GM19372 (cell line): ENCODE measurements around the gene MUC5AC.
"Not testable (repeated sequence)": the region's sequence is repeated elsewhere in the genome, so short reads cannot be mapped to it uniquely, and the experiment has no call there.

ENCODE experiments used
- ATAC-seq: cut with Tn5 transposase; IDR thresholded peaks from one replicate; pipeline ENCODE4 v1.9.1; 2021; ENCODE audit warnings: mild to moderate bottlenecking, low read depth, moderate library complexity; ENCODE audit not compliant: unreplicated experiment

MUC5AC gene, protein sequence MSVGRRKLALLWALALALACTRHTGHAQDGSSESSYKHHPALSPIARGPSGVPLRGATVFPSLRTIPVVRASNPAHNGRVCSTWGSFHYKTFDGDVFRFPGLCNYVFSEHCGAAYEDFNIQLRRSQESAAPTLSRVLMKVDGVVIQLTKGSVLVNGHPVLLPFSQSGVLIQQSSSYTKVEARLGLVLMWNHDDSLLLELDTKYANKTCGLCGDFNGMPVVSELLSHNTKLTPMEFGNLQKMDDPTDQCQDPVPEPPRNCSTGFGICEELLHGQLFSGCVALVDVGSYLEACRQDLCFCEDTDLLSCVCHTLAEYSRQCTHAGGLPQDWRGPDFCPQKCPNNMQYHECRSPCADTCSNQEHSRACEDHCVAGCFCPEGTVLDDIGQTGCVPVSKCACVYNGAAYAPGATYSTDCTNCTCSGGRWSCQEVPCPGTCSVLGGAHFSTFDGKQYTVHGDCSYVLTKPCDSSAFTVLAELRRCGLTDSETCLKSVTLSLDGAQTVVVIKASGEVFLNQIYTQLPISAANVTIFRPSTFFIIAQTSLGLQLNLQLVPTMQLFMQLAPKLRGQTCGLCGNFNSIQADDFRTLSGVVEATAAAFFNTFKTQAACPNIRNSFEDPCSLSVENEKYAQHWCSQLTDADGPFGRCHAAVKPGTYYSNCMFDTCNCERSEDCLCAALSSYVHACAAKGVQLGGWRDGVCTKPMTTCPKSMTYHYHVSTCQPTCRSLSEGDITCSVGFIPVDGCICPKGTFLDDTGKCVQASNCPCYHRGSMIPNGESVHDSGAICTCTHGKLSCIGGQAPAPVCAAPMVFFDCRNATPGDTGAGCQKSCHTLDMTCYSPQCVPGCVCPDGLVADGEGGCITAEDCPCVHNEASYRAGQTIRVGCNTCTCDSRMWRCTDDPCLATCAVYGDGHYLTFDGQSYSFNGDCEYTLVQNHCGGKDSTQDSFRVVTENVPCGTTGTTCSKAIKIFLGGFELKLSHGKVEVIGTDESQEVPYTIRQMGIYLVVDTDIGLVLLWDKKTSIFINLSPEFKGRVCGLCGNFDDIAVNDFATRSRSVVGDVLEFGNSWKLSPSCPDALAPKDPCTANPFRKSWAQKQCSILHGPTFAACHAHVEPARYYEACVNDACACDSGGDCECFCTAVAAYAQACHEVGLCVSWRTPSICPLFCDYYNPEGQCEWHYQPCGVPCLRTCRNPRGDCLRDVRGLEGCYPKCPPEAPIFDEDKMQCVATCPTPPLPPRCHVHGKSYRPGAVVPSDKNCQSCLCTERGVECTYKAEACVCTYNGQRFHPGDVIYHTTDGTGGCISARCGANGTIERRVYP (N-terminal part only)

DNA sequence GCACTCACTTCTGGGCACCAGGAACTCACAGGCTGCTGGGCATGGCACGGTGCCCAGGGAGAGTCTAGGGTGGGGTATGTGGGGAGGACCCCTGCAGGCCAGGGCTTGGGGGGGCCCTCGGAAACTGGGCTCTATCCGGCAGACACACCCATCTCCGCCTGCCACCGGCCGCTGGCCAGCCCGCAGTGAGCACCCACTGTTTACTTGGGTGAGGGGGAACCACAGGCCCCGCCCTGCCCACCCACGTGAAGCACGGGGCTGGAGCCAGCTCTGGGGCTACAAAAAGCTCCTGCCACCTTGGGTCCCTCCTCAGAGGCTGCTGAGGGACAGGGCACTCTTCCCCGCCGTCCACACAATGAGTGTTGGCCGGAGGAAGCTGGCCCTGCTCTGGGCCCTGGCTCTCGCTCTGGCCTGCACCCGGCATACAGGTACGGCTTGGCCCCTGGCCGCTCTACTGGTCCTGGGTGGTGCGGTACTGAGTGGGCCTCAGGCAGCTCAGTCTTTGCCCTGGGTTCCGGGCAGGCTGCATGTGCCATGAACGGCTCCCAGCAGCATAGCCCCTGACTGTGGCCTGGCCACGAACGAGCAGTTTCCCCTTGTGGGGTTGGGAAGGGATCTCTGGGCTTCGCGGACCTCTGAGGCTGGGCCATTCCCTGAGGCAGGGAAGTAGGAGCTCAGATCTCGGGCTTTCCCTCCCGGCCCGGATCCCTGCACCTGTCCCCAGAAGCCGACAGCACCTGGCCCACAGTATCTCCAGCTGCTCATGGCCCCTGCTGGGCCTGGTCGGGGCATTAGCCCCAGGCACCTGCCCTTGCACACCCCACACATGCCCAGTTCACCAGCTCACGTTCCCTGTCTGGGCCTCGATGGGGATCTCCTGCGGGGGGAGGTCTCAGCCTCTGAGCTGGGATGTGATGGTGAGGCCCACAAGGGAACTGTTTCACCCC, at the start of gene MUC5AC:
TSS of gene MUC5AC (plus strand) at position 309 of the 947 bp plus-strand sequence. CDS start at position 356, 47 bp downstream.
- no peak for ATAC-seq

DNA sequence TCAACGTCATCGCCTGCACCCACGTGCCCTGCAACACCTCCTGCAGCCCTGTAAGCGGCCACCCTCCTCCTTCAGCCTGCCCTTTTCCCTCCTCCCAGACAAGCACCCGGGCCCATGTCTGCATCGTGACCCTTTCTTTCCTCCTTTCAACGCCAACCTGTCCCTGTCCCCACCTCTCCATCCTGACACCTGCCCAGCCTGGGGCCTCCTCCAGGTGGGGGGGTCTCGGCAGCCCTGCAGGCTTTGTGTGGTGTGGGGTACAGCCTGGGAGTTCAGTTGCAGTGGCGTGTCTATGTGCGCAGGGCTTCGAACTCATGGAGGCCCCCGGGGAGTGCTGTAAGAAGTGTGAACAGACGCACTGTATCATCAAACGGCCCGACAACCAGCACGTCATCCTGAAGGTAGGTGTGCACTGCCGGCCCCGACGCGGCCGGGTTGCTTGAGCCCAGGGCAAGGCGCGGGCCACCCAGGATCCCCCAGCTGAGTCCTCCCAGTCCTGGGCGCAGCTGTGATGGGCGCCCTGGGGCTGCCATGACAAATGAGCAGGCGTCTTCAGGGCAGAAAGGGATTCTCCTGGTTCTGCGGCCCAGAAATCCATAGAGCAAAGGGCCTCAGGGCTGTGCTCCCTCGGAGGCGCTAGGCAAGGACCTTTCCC, 49.4 kb upstream of the MUC5AC start:
- ATAC-seq = no peak

DNA sequence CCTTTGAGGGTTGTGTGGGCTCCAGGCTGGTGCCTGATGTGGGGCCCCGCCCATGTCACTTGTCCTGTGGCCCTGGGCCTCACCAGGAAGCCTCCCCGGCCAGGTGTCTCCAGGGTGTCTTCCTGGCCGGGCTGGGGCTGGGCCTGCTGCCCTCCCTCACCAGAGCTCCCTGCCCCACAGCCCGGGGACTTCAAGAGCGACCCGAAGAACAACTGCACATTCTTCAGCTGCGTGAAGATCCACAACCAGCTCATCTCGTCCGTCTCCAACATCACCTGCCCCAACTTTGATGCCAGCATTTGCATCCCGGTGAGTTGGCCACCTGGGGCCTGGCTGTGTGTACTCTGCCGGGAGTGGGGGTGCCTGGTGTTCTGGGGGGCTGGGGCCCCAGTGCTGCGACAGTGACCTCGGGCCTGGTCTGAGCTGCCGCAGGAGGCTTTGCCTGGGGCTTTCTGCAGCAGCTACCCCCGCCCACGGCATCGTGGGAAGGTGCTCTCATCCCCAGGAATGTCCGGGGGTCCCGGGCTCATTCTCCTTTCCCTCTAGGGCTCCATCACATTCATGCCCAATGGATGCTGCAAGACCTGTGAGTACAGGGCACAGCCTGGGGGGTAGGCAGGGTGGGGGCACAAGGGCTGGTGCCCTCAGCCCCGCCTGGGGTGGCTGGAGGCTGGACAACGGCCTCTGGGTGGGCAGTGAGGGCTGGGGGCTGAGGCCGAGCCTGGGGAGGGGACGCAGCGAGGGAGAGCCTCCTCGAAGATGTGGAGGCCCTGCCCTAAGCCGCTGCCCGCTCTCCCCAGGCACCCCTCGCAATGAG, 48.4 kb upstream of the MUC5AC start:
- no peak for ATAC-seq

DNA sequence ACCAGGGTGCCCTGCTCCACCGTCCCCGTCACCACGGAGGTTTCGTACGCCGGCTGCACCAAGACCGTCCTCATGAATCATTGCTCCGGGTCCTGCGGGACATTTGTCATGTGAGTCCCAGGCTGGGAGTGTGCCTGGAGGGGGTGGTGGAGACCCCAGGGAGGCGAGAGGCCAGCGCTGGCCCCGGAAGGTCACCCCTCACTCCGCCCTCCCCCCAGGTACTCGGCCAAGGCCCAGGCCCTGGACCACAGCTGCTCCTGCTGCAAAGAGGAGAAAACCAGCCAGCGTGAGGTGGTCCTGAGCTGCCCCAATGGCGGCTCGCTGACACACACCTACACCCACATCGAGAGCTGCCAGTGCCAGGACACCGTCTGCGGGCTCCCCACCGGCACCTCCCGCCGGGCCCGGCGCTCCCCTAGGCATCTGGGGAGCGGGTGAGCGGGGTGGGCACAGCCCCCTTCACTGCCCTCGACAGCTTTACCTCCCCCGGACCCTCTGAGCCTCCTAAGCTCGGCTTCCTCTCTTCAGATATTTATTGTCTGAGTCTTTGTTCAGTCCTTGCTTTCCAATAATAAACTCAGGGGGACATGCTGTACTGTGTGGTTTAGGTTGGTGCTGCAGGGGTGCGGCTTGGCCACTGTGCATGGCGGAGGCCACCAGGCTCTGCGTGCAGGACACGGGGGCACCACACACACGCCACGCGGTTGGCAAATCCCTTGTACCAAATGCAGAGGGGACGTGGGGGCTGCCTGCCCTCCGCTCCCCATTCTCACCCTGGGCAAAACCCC, 47.6 kb upstream of the MUC5AC start:
- no peak for ATAC-seq

DNA sequence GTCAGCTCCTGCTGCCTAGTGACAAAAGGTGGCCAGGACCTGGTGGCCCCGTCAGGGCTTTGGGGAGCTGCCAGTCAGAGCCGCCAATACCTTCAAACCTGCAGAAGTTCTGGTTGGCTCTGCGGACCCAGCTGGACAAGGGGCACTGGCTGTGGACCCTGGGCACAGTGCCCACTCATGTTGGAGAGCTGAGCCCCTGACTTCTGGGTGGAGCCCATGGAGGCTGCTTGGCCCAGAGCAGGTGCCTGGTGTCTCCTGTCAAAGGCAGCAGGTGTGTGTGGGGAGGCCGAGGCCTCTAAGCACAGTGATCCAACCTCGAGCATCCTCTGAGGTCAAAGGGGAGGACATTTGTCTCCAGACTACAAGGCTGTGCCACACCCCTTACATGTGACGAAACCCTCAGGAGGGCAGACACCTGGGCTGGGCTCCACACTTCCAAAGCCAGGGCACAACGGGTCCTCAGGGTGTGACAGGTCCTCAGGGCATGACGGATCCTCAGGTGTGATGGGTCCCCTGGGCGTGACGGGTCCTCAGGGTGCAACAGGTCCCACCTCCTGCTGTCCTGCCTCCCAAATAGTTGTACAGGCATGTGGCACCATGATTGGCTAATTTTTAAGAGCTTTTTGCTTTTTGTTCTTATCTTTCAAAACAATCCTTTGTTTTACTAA, 46.1 kb upstream of the MUC5AC start:
- no peak for ATAC-seq

DNA sequence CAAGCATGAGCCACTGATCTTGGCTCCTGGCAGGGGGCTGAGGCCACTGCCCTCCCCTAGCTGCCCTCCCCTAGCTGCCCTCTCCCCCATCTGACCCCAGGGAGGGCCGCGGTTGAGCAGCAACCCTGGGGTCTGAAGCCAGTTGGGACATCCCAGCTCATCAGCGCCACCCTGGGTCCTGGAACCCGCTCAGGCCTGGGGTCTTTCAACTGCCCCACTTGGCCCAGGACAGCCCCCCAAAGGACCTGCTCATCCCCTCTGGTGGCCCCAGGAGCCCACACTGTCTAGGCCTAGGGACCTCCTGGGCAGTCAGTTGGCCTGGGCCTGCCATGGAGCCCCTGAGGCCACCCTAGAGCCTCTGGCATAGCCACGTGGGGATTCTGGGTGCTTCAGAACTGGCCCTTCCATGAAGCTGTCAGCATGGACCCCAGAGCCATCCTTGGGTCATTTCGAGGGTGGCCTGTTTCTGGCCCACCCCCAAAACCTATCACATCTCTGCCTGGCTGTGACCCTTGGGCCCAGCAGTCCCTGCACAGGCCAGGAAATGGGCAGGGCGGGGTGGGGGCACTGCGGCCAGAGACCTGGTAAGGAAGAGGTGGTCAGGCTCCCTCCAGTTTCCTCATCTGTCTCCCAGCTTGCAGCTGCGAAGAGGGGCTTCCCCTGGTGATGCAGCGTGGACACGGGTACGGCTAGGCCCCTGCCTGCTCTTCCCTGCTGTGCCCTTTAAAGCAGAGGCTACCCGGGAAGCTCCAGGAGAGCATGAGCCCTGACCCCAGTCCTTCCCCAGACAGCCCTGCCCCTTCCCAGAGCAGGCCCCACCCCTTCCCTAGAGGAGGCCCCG, 45.2 kb upstream of the MUC5AC start:
- no peak for ATAC-seq

DNA sequence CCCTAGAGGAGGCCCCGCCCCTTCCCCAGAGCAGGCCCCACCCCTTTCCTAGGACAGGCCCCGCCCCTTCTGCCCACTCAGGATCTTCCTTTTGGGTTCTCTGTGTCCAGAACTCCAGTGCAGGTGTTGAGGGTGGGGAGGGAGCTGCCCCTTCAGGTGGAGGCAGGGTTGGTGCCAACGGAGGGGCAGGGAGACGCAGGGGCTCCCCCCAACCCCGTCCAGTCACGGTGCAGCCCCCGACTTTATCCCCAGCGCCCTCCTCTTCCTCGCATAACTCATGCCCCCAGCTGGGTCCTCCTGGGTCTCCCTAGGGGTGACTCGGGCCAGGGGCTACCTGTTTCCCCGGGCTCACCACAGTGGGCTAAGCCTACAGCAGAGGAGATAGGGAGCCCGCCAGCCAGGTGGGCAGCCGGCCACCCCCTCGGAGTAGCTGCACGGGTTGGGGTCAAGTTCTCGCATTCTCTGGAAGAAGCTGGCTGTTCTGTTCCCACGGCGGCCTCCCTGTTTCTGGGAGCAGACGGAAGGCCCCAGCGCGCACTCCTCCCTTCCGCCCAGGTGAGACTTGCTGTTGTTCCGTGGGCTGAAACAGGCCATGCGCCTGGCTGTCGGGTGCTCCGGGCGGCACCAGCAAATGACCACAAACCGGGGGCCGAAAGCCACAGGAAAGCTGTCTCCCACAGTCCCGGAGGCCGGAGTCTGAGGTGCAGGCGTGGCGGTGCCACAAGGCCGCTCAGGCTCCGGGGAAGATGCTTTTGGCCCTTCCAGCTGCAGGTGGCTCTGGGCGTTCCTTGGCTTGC, 44.1 kb upstream of the MUC5AC start:
- no peak for ATAC-seq

DNA sequence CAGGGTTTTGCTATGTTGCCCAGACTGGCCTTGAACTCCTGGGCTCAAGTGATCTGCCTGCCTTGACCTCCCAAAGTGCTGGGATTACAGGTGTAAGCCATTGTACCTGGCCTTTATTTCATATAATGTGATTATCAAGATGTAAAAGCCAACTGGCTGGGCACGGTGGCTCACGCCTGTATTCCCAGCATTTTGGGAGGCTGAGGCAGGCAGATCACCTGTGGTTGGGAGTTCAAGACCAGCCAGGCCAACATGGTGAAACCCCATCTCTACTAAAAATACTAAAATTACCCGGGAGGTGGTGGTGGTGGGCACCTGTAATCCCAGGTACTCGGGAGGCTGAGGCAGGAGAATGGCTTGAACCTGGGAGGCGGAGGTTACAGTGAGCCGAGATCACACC, 42.5 kb upstream of the MUC5AC start:
- not testable (repeated sequence) for ATAC-seq

DNA sequence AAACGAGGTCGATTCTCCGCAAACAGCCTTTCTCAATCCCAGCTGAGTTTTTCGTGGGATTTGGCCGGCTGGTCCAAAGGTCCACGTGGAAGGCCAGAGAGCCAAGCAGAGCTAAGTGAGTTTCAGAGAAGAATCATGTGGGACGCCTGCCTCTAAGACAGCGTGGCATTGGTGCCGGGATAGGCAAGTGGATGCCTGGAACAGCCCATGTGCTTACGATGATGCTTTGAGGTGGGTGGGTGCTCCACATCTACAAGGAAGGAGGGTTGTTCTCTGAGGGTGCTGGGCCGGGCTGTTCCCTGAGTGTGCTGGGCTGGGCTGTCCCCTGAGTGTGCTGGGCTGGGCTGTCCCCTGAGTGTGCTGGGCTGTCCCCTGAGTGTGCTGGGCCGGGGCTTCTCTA, 41.6 kb upstream of the MUC5AC start:
- ATAC-seq = no peak

DNA sequence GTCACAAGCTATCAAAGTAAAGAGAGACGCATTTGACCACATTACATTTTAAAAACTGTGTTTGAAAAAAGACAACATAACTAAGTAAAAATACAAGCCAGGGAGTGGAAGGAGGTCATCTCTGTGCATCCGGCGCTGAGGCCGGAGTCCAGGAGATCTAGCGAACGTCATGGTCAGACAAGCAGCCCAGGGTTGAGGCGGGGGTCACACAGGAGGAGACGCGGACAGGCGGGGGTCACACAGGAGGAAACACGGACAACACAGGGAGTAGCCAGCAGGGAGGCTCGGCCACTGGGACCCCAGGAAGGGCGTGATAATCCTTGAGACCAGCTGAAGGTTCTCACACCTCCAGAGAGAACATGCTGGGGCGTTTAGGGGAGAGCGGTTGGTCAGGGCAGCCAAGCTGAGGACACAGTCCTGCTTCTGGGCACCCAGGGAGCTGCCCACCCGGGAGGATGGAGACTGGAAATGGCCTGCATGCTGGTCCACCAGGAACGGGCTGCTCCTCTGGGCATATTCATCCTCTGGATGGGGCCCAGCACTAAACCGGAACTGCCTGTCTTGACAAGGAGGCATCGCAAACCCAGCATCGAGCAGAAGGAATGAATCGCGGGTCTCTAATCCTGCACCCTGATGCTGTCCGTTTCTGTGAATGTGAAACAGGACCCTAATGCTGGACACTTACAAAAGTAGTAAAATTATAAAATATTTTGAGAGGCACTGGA, 40.9 kb upstream of the MUC5AC start:
- ATAC-seq = no peak

DNA sequence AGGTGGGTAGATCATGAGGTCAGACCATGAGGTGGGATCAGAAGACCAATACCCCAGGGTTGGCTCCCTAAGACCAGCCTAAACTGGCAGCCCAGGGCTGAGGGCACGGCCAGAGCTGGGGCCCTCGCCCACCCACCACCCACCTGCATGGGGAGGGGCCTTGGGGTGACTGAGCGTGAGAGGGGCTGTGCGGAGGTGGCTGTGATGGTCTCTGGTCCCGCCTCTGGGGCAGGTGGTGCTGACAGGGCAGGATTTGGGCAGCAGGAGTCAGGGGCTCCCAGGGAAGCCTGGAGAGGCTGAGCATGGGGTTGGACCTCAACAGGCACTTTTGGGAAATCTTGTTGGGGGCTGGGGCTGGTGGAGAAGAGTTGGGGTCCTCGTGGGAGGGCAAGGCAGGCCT, 39.8 kb upstream of the MUC5AC start:
- no peak for ATAC-seq

DNA sequence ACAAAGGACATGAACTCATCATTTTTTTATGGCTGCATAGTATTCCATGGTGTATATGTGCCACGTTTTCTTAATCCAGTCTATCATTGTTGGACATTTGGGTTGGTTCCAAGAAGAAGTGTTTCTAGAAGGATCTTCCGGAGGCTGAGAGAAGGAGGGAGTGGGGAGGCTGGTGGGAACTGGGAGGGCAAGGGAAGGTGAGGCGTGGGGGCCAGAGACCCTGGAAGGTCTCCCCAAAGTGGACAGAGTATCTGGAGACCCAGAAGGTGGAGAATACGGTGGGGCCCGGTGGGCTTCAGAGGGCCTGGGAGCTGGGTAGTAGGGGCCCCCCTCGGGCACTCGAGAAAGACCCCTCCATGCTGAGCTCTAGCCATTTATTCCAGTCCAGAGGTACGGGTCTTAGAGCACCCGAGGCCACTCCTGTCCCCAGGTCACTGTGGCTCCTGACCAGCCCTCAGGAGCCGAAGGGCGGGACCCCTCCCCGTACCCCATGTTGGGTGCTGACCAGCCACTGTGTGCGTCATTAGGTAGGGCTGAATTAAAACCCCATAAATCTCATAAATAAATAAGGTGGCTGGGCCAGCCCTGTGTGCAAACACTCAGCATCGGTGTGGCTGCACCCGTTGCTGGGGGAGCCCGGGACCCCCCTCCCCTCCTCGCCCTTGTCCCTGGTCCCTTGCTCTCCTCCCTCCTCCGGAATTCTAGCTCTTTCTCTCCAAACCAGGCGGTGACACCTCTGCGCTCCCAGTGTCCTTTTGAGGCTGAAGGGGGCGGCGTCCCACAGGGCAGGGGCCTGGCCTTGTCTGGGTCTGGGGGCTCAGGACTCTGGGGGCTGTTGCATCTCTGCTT, 38.8 kb upstream of the MUC5AC start:
- ATAC-seq = no peak

DNA sequence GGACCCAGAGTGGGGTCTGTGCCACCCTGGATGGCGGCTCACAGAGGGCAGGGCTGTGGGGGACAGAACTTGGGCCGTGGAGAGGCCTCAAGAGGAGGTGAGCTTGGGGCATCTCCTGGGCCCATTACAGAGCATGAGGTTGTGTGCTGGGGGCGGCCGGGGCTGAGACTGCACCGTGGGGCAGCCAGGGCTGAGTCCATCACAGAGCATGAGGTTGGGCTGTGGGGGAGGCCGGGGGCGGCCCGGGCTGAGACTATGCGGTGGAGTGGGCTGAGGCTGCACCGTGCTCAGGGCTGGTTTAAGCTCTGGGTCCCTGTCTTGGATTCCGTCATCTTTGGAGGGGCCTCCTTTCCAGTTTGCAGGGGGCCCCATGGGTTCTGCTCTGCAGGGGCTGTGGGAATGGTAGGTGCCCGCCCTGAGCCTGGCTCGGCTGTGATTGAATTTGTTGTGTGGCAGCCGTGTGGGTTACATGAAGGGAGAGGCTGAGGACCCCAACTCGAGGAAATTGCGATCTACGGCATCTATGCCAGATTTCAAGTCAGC, 38.1 kb upstream of the MUC5AC start:
- no peak for ATAC-seq
